Esophagus muscularis mucosa (tissue), 4 donors: ENCODE results near the gene CHML. TPM values are rescaled to one million over a fixed set of nuclear protein-coding genes. Genes with fewer than 3 reads are reported as not detected.

Experiments
- DNase-seq: peaks from one replicate; pipeline ENCODE4 v3.0.0-alpha.2; 2017; ENCODE audit errors: extremely low spot score
- H3K27ac ChIP-seq, 4 donors: fragments of 200-600 bp; sonication (generic); replicated peaks in 1 of 4; 1 replicate in 3 of 4; 2 replicates in 1 of 4; pipeline ENCODE4 v1.5.1; 2016 to 2019; ENCODE audit warnings: mild to moderate bottlenecking in 1 of 4
- H3K27me3 ChIP-seq, 4 donors: fragments of 200-600 bp; sonication (generic); one replicate each; pipeline versions ENCODE4 v1.5.1 to v1.6.0; 2016 to 2019
- H3K36me3 ChIP-seq, 4 donors: fragments of 200-600 bp; sonication (generic); one replicate each; pipeline ENCODE4 v1.5.1; 2016 to 2019
- H3K4me1 ChIP-seq, 4 donors: fragments of 200-600 bp; sonication (generic); one replicate each; pipeline ENCODE4 v1.5.1; 2016 to 2019
- H3K4me3 ChIP-seq, 4 donors: fragments of 200-600 bp; sonication (generic); 1 replicate in 2 of 4; 2 replicates in 2 of 4; pipeline ENCODE4 v1.5.1; 2016 to 2019; ENCODE audit warnings: mild to moderate bottlenecking in 4 of 4, moderate library complexity in 1 of 4
- H3K9me3 ChIP-seq, 4 donors: fragments of 200-600 bp; sonication (generic); 1 replicate in 3 of 4; 2 replicates in 1 of 4; pipeline ENCODE4 v1.5.1; 2016 to 2019
- EP300 ChIP-seq: sonication (generic); formaldehyde crosslinking; IDR thresholded peaks from one replicate; pipeline ENCODE4 v1.6.1; 2017; ENCODE audit warnings: antibody characterized with exemption
- POLR2A ChIP-seq: fragments of 450-650 bp; IDR thresholded peaks from one replicate; pipeline ENCODE4 v1.6.1; 2017; ENCODE audit warnings: antibody characterized with exemption, moderate library complexity, mild to moderate bottlenecking, low read depth
- POLR2AphosphoS5 ChIP-seq, 2 donors: sonication (generic); formaldehyde crosslinking; IDR thresholded peaks; one replicate each; pipeline ENCODE4 v1.6.1; 2017; ENCODE audit warnings: antibody characterized with exemption in 2 of 2
- WGBS: methylation state at CpG from one replicate; pipeline ENCODE4 v1.1.5; 2018; 5-methylcytosine and 5-hydroxymethylcytosine counted together
- intact Hi-C: fragments of 100-400 bp; cut with DNase I; formaldehyde crosslinking; loops from one replicate; pipeline ENCODE4 v1.15.1; 2023
- total RNA-seq, 4 donors: library from RNA; depleted of rRNA; stranded (reverse); fragments of >200 nt; gene quantifications; one replicate each; pipeline versions ENCODE4 v1.1.0 to v1.2.1, GENCODE V29; 2016
- TF ChIP-seq, protein P1 (sequence below), 3 experiments: fragments of 200-600 bp in 2 of 3; fragments of 450-650 bp in 1 of 3; sonication (generic) in 2 of 3; IDR thresholded peaks; one replicate each; pipeline ENCODE4 v1.5.1; 2017 to 2019; ENCODE audit warnings: antibody characterized with exemption in 3 of 3, mild to moderate bottlenecking in 2 of 3, moderate library complexity in 1 of 3

The CHML gene
- total RNA-seq, 4 donors from 2014 or later, result 4.6 to 8.2 (median 5.0) TPM

DNA sequence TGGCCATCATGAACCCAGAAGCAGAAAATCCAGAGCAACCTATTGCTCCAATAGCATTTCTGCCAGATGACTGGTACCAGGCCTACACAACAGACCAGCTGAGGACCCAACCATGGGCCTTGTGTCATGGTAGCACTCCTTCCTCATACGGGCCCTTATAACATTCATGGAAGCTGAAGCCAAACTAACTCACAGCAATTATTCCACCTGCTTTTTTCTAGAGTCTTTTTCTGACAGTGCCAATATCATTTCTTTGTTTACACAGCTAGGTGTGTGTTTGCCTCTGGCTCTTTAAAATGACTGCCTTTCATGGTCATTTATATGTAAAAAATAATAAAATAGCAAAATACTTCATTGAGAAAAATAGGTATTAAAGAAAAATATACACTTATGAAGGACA is 8.0 kb upstream of the CHML start:
- no peaks in the 10 kb centered on the region for H3K4me1 ChIP-seq
- TF ChIP-seq POLR2A (no peak), EP300 (no peak), POLR2AphosphoS5 (IDR thresholded peaks at IDR 0.05) (no peak)
- TF ChIP-seq, protein P1, sequence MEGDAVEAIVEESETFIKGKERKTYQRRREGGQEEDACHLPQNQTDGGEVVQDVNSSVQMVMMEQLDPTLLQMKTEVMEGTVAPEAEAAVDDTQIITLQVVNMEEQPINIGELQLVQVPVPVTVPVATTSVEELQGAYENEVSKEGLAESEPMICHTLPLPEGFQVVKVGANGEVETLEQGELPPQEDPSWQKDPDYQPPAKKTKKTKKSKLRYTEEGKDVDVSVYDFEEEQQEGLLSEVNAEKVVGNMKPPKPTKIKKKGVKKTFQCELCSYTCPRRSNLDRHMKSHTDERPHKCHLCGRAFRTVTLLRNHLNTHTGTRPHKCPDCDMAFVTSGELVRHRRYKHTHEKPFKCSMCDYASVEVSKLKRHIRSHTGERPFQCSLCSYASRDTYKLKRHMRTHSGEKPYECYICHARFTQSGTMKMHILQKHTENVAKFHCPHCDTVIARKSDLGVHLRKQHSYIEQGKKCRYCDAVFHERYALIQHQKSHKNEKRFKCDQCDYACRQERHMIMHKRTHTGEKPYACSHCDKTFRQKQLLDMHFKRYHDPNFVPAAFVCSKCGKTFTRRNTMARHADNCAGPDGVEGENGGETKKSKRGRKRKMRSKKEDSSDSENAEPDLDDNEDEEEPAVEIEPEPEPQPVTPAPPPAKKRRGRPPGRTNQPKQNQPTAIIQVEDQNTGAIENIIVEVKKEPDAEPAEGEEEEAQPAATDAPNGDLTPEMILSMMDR (IDR thresholded peaks at IDR 0.05), result no peak
- peaks cover 0 to 5% (median 0%) of the 10 kb centered on the region in 4 donors for H3K27me3 ChIP-seq
- no peaks in the 10 kb centered on the region for H3K9me3 ChIP-seq
- H3K36me3 ChIP-seq, result no peaks in the 10 kb centered on the region
- intact Hi-C loops, result loop anchor here (10.0 kb wide), 1 partner anchor 197 kb away; the partner anchor contains the start of gene EXO1
- no peak for DNase-seq
- no peak overlapping the region for H3K27ac ChIP-seq
- 91% methylated on average over 1 of the region's 1 CpG for WGBS
- H3K4me3 ChIP-seq, result no peak overlapping the region

- Histone ChIP-seq H3K4me1 (no peaks in the 10 kb centered on the region), H3K36me3 (no peaks in the 10 kb centered on the region), H3K27me3 (peaks cover 0 to 5% (median 0%) of the 10 kb centered on the region in 4 donors), H3K27ac (no peak overlapping the region), H3K9me3 (no peaks in the 10 kb centered on the region), H3K4me3 (no peak overlapping the region)
- intact Hi-C loops, result loop anchor here (10.0 kb wide), 1 partner anchor 197 kb away; the partner anchor contains the start of gene EXO1
- no peak for DNase-seq
- TF ChIP-seq, protein P1 (IDR thresholded peaks at IDR 0.05), result no peak
- TF ChIP-seq POLR2A (no peak), POLR2AphosphoS5 (IDR thresholded peaks at IDR 0.05) (no peak), EP300 (no peak)
- 93% methylated on average over 1 of the region's 1 CpG for WGBS
Observed at GRCh38 chr1:241647658-241648057, 7.5 kb upstream of the CHML start.

- WGBS, result 85% methylated on average over 7 of the region's 7 CpGs
- H3K9me3 ChIP-seq, result no peaks in the 10 kb centered on the region
- no peaks in the 10 kb centered on the region for H3K4me1 ChIP-seq
- peaks cover 0 to 5% (median 0%) of the 10 kb centered on the region in 4 donors for H3K27me3 ChIP-seq
- H3K27ac ChIP-seq, result no peak overlapping the region
- DNase-seq, result no peak
- TF ChIP-seq POLR2A (no peak), POLR2AphosphoS5 (IDR thresholded peaks at IDR 0.05) (no peak), EP300 (no peak)
- TF ChIP-seq, protein P1 (IDR thresholded peaks at IDR 0.05), result no peak
- no peaks in the 10 kb centered on the region for H3K36me3 ChIP-seq
- H3K4me3 ChIP-seq, result no peak overlapping the region
- intact Hi-C loops, result loop anchor here (10.0 kb wide), 1 partner anchor 199 kb away; the partner anchor contains the start of gene EXO1
Observed at GRCh38 chr1:241646201-241646600, 6.0 kb upstream of the CHML start.

DNA sequence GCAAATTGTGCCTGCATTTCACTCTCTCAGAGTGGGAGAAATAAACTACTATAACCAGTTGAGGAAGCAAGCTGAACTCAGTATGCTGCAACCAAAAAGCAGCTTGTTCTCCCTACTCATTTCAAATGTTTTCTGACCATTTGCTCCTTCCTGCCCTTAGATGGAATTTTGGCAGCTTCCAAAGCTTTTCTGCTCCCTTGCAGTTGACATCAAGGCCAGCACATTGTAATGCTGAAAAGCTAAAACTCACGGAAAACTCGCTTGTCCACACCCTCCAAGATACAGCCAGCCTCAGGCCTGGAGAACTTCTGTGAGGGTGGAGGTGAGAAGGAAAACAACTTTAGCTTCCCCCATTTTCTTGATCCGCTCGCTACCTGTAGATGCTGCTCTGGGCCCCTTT is 5.0 kb upstream of the CHML start:
- Histone ChIP-seq H3K4me1 (peaks cover 3 to 6% (median 5%) of the 10 kb centered on the region in 4 donors), H3K4me3 (no peak overlapping the region), H3K9me3 (no peaks in the 10 kb centered on the region), H3K27ac (no peak overlapping the region), H3K27me3 (peaks cover 0 to 3% (median 0%) of the 10 kb centered on the region in 4 donors), H3K36me3 (no peaks in the 10 kb centered on the region)
- TF ChIP-seq POLR2A (no peak), EP300 (no peak), POLR2AphosphoS5 (IDR thresholded peaks at IDR 0.05) (no peak)
- TF ChIP-seq, protein P1 (IDR thresholded peaks at IDR 0.05), result no peak
- intact Hi-C loops, result loop anchor here (10.0 kb wide), 1 partner anchor 200 kb away; the partner anchor contains the start of gene EXO1
- 61% methylated on average over 4 of the region's 4 CpGs for WGBS
- DNase-seq, result no peak

- TF ChIP-seq, protein P1 (IDR thresholded peaks at IDR 0.05), result no peak
- TF ChIP-seq POLR2AphosphoS5 (IDR thresholded peaks at IDR 0.05) (no peak), EP300 (no peak), POLR2A (no peak)
- DNase-seq, result no peak
- H3K27me3 ChIP-seq, result no peaks in the 10 kb centered on the region
- no peak overlapping the region for H3K4me3 ChIP-seq
- intact Hi-C loops, result loop anchor here (5.0 to 10.0 kb wide), 2 partner anchors 127 to 201 kb away; partner anchors contain the start of genes EXO1 and FH
- WGBS, result 93% methylated on average over 2 of the region's 2 CpGs
- no peaks in the 10 kb centered on the region for H3K36me3 ChIP-seq
- H3K9me3 ChIP-seq, result no peaks in the 10 kb centered on the region
- H3K4me1 ChIP-seq, result peaks cover 3 to 8% (median 7%) of the 10 kb centered on the region in 4 donors
- H3K27ac ChIP-seq, result no peak overlapping the region
Observed at GRCh38 chr1:241644259-241644658, 4.1 kb upstream of the CHML start.
